ENCODE data around the gene CSNK1D.

The CSNK1D gene

GRCh38 chr17:82297714-82298537 lies 24.4 kb upstream of the CSNK1D start:
- DNase-seq (ENCODE audit: low read depth): peak; percentile 90
- peak; percentile 3 for TF ChIP-seq CTCF (IDR thresholded peaks at IDR 0.05; ENCODE audit: insufficient read depth, low read depth, low read length, missing control alignments)
- H3K4me3 ChIP-seq (ENCODE audit: low read depth, low read length): peak overlapping the region; percentile 84

DNA sequence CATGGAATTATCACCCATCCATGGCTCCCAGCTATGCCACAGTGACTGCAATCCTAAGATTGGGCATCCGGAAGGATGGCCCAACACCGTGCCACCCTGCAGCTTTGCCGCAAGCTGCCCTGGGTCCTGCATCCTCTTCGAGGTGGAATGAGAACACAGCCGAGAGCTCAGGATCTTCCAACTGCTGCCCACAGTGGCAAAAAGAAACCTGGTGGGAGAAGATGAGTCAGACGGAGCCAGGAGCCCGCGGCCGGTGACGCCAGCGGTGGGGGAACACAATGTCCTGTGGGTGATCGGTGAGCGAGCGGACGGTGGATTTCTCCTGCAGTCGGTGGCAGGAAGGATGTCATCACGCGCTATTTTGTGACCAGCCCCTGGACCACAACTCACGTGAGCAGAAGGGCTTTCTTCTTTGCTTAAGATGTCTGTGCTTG lies 23.8 kb upstream of the CSNK1D start:
- peak; percentile 86 for DNase-seq (ENCODE audit: low read depth)
- H3K4me3 ChIP-seq (ENCODE audit: low read depth, low read length): peak overlapping the region; percentile 84

DNA sequence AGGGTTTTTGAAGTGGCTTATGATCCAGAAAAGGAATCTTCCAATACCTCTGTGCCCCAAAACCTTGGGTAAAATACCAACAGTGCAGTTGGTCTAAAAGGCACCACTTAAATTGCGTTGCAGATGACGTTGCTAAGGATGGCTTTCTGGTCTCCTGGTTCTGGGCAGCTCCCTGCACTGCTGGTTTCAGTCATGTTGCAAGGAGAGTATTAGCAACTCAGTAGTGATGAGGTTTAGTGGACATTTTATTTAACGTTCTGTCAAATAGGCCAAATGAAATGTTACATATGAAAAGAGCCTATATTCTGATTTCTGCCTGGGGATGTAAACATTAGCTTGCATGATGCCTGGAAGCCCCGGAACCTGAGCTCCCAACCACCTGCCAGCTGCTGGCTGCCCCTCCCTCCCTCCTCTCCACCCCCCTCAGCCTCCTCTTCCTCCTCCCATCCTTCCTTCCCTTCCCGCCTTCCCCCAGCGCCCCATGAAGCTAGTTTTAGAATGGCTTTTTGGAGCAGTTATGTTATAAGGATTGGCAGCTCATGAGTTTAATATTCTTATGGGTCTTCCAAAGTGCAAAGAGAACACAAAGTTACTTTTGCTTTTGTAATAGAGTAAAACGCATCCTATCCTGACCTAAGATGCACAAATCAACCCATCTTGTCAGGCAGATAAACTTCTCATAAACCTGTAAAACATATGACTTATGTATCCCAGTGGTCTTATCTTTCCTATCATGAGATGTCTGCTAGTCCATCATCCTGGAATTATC lies 23.2 kb upstream of the CSNK1D start:
- peak overlapping the region; percentile 84 for H3K4me3 ChIP-seq (ENCODE audit: low read depth, low read length)
- DNase-seq (ENCODE audit: low read depth): no peak

More for the DNA sequence above, 23.8 kb upstream of the CSNK1D start:
- no peak for TF ChIP-seq CTCF (IDR thresholded peaks at IDR 0.05; ENCODE audit: insufficient read depth, low read depth, low read length, missing control alignments)

GRCh38 chr17:82295472-82295814 lies 21.9 kb upstream of the CSNK1D start:
- no peak for DNase-seq (ENCODE audit: low read depth)
- H3K4me3 ChIP-seq (ENCODE audit: low read depth, low read length): no peak overlapping the region
- TF ChIP-seq CTCF (IDR thresholded peaks at IDR 0.05; ENCODE audit: insufficient read depth, low read depth, low read length, missing control alignments): no peak

More for the DNA sequence above, 23.2 kb upstream of the CSNK1D start:
- no peak for TF ChIP-seq CTCF (IDR thresholded peaks at IDR 0.05; ENCODE audit: insufficient read depth, low read depth, low read length, missing control alignments)

DNA sequence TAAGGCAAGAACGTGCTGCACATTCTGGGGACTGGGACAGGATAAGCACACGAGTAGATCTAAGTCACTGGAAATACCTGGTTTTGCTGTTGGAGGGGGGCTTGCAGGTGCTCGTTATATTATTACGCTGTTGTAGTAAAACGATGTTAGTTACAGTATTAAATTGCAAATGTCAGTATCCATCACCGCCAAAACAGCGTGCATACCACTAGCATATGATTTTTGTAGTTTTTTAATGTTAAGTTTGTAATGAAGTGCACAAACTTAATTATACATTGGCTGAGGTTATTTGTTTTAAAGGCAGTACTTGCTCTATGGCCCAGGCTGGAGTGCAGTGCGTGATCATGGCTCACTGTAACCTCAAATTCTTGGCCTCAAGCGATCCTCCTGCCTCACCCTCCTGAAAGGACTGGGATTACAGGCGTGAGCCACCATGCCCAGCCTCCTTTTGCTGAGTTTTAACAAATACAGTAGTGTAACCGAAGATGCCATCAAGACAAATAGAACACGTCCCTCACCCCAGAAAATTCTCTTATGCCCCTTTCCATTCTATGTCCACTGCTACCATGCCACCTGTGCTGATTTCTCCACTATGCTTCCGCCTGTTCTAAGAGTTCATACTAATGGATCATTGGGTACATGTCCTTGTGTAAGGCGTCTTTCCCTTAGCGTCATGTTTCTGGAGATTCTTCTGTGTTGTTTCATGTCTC lies 20.7 kb upstream of the CSNK1D start:
- no peak overlapping the region for H3K4me3 ChIP-seq (ENCODE audit: low read depth, low read length)
- no peak for DNase-seq (ENCODE audit: low read depth)
- no peak for TF ChIP-seq CTCF (IDR thresholded peaks at IDR 0.05; ENCODE audit: insufficient read depth, low read depth, low read length, missing control alignments)

GRCh38 chr17:82292251-82293154 lies 19.0 kb upstream of the CSNK1D start:
- H3K4me3 ChIP-seq (ENCODE audit: low read depth, low read length): peak overlapping the region; percentile 87
- TF ChIP-seq CTCF (IDR thresholded peaks at IDR 0.05; ENCODE audit: insufficient read depth, low read depth, low read length, missing control alignments): no peak
- peak; percentile 98 for DNase-seq (ENCODE audit: low read depth)

Measured in GM12865 (cell line).